PC-9 (cell line): ENCODE measurements around the gene LSR. TPM values are rescaled to one million over a fixed set of nuclear protein-coding genes. Genes with fewer than 3 reads are reported as not detected.
A peak's percentile ranks its signal among the peaks of the same experiment; 100 is the strongest.

Experiments used
- BruUV-seq: library from RNA; stranded (reverse); fragments of 400-500 nt; replicated peaks from 2 replicates; lab custom pipeline; 2021; lab: Mats Ljungman, UMichigan
- CTCF ChIA-PET: fragments of 300-600 bp; sonication (Branson Sonifier 250); formaldehyde crosslinking; loops from one replicate; lab custom pipeline; 2022; ENCODE audit warnings: antibody characterized with exemption; lab: Charles Lee
- POLR2A ChIA-PET: fragments of 300-600 bp; sonication (Branson Sonifier 250); formaldehyde crosslinking; loops from one replicate; lab custom pipeline; 2022; ENCODE audit warnings: antibody characterized with exemption; ENCODE audit not compliant: unreplicated experiment; lab: Charles Lee
- DNase-seq, 2 experiments: peaks; one replicate each; pipeline versions ENCODE4 v3.0.0 to v3.0.0-alpha.2; 2015 to 2022; ENCODE audit warnings: mixed read lengths in 1 of 2
- H2AFZ ChIP-seq: fragments of 200-600 bp; sonication (generic); 2 replicates; pipeline ENCODE4 v1.8.1; 2017; ENCODE audit warnings: antibody characterized with exemption
- H3F3A ChIP-seq: fragments of 200-600 bp; sonication (generic); 2 replicates; pipeline ENCODE4 v1.8.1; 2017; ENCODE audit warnings: antibody characterized with exemption, mild to moderate bottlenecking, low read depth; ENCODE audit not compliant: insufficient read depth
- H3K27ac ChIP-seq: fragments of 200-600 bp; sonication (generic); 2 replicates; pipeline ENCODE4 v1.6.1; 2016; ENCODE audit warnings: mixed run types
- H3K27me3 ChIP-seq: fragments of 200-600 bp; sonication (generic); 2 replicates; pipeline ENCODE4 v1.6.1; 2016; ENCODE audit warnings: low read depth, mixed run types; ENCODE audit not compliant: insufficient read depth
- H3K36me3 ChIP-seq: fragments of 200-600 bp; sonication (generic); 2 replicates; pipeline ENCODE4 v1.6.1; 2016; ENCODE audit warnings: low read depth, mixed run types
- H3K4me1 ChIP-seq: fragments of 200-600 bp; sonication (generic); replicated peaks from 2 replicates; pipeline ENCODE4 v1.6.1; 2016; ENCODE audit warnings: mixed run types; ENCODE audit not compliant: insufficient read depth
- H3K4me2 ChIP-seq: fragments of 200-600 bp; sonication (generic); 2 replicates; pipeline ENCODE4 v1.6.1; 2017; ENCODE audit warnings: mixed run types
- H3K4me3 ChIP-seq: fragments of 200-600 bp; sonication (generic); 2 replicates; pipeline ENCODE4 v1.6.1; 2016; ENCODE audit warnings: mixed run types
- H3K79me2 ChIP-seq: fragments of 200-600 bp; sonication (generic); 2 replicates; pipeline ENCODE4 v1.6.1; 2017; ENCODE audit warnings: low read depth, mixed run types
- H3K9me2 ChIP-seq: fragments of 200-600 bp; sonication (generic); 2 replicates; pipeline ENCODE4 v1.8.1; 2017; ENCODE audit warnings: mild to moderate bottlenecking; ENCODE audit not compliant: insufficient read depth
- H3K9me3 ChIP-seq: fragments of 200-600 bp; sonication (generic); 2 replicates; pipeline ENCODE4 v1.8.1; 2016; ENCODE audit warnings: low read depth; ENCODE audit not compliant: insufficient read depth
- H4K20me1 ChIP-seq: fragments of 200-600 bp; sonication (generic); 2 replicates; pipeline ENCODE4 v1.8.1; 2017; ENCODE audit not compliant: insufficient read depth
- EZH2 ChIP-seq: fragments of 200-600 bp; sonication (generic); IDR thresholded peaks from 2 replicates; pipeline ENCODE4 v1.8.0; 2017; ENCODE audit warnings: antibody characterized with exemption, low read depth
- intact Hi-C: fragments of 100-400 bp; cut with micrococcal nuclease; formaldehyde crosslinking; loops from one replicate; pipeline ENCODE4 v1.10.0; 2022; ENCODE audit not compliant: unreplicated experiment
- total RNA-seq: library from RNA; stranded (reverse); gene quantifications from 2 replicates; pipeline ENCODE4 v1.2.3, GENCODE V29; 2021
- TF ChIP-seq, protein P1 (sequence below): fragments of 200-600 bp; sonication (generic); conservative IDR thresholded peaks from 2 replicates; pipeline ENCODE4 v1.6.1; 2017; ENCODE audit warnings: mixed run types, antibody characterized with exemption, mild to moderate bottlenecking, moderate library complexity

LSR gene
- total RNA-seq, 1 experiment from 2014 or later, result 145 TPM

DNA sequence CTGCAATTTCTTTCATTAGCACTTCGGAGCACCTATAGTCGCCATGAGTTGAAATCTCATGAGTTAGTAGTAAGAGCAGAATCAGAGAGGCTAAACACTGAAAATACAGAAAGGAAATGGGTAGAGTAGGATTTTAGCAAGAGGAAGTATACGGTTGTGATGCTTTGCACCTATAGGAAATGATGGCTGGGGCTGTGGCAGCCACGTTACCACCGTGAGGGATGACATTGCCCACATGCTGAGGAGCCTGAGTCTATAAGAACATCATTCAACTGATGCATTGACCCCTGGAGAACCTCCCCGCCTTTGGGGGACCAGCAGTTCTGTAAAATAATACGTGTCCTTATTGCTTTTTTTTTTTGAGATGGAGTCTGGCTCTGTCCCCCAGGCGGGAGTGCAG is 40.7 kb upstream of the LSR start:
- peak overlapping the region; percentile 59; the same call in 1 of the 2 replicates for H3K4me2 ChIP-seq
- 0 out of 2 replicates have a peak overlapping the region, but pooled peaks have one; percentile 58 for H3K27ac ChIP-seq
- POLR2A ChIA-PET, result interaction anchor here (0.6 kb wide), 1 partner anchor 46 kb away, joined by 5 read pairs; no protein-coding TSS in a partner anchor
- H3K9me3 ChIP-seq, result no peaks in the 10 kb centered on the region
- H3K4me1 ChIP-seq, result peaks cover 18% of the 10 kb centered on the region
- no peak overlapping the region for H2AFZ ChIP-seq
- no peak for DNase-seq
- H4K20me1 ChIP-seq, result no peaks in the 10 kb centered on the region
- CTCF ChIA-PET, result no interaction called here
- H3K27me3 ChIP-seq, result no peaks in the 10 kb centered on the region
- peaks cover 22% of the 10 kb centered on the region for H3F3A ChIP-seq
- intact Hi-C loops, result no loop called here
- no TSS peak for BruUV-seq
- H3K79me2 ChIP-seq, result no peaks in the 10 kb centered on the region
- no peak for TF ChIP-seq EZH2
- TF ChIP-seq, protein P1, sequence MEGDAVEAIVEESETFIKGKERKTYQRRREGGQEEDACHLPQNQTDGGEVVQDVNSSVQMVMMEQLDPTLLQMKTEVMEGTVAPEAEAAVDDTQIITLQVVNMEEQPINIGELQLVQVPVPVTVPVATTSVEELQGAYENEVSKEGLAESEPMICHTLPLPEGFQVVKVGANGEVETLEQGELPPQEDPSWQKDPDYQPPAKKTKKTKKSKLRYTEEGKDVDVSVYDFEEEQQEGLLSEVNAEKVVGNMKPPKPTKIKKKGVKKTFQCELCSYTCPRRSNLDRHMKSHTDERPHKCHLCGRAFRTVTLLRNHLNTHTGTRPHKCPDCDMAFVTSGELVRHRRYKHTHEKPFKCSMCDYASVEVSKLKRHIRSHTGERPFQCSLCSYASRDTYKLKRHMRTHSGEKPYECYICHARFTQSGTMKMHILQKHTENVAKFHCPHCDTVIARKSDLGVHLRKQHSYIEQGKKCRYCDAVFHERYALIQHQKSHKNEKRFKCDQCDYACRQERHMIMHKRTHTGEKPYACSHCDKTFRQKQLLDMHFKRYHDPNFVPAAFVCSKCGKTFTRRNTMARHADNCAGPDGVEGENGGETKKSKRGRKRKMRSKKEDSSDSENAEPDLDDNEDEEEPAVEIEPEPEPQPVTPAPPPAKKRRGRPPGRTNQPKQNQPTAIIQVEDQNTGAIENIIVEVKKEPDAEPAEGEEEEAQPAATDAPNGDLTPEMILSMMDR, result no peak
- H3K36me3 ChIP-seq, result no peaks in the 10 kb centered on the region
- no peaks in the 10 kb centered on the region for H3K9me2 ChIP-seq
- H3K4me3 ChIP-seq, result no peak overlapping the region

DNA sequence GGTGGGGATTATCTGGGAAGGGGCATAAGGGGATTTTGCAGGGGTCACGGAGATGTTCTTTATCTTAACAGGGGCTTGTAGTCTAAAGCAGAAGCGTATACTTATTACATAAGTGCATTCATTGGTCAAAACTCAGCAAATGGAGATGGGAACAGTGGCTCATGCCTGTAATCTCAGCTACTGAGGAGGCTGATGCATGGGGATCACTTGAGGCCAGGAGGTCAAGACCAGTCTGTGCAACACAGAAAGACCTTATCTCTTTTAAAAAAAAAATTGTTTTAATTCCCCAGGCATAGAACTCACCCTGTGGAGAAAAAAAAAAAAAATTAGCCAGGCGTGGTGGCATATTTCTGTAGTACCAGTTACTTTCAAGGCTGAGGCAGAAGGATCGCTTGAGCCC is 39.2 kb upstream of the LSR start:
- Histone ChIP-seq H3K36me3 (no peaks in the 10 kb centered on the region), H3K4me1 (peaks cover 33% of the 10 kb centered on the region), H3K79me2 (no peaks in the 10 kb centered on the region), H4K20me1 (no peaks in the 10 kb centered on the region), H3K27me3 (no peaks in the 10 kb centered on the region), H3K9me3 (no peaks in the 10 kb centered on the region), H3F3A (peaks cover 37% of the 10 kb centered on the region), H2AFZ (no peak overlapping the region), H3K27ac (no peak overlapping the region), H3K9me2 (no peaks in the 10 kb centered on the region), H3K4me3 (no peak overlapping the region), H3K4me2 (no peak overlapping the region)
- ChIA-PET POLR2A (no interaction called here), CTCF (no interaction called here)
- DNase-seq, result no peak
- intact Hi-C loops, result no loop called here
- TF ChIP-seq, protein P1, result no peak
- TF ChIP-seq EZH2, result no peak
- no TSS peak for BruUV-seq

- H3K79me2 ChIP-seq, result no peaks in the 10 kb centered on the region
- no peak overlapping the region for H3K4me2 ChIP-seq
- no peak overlapping the region for H3K27ac ChIP-seq
- CTCF ChIA-PET, result no interaction called here
- no peak overlapping the region for H2AFZ ChIP-seq
- intact Hi-C loops, result no loop called here
- H3K9me2 ChIP-seq, result no peaks in the 10 kb centered on the region
- POLR2A ChIA-PET, result no interaction called here
- no peaks in the 10 kb centered on the region for H4K20me1 ChIP-seq
- no peaks in the 10 kb centered on the region for H3K9me3 ChIP-seq
- no peaks in the 10 kb centered on the region for H3K36me3 ChIP-seq
- no peaks in the 10 kb centered on the region for H3K27me3 ChIP-seq
- H3K4me3 ChIP-seq, result no peak overlapping the region
- no peak for TF ChIP-seq EZH2
- TF ChIP-seq, protein P1, result no peak
- no TSS peak for BruUV-seq
- H3F3A ChIP-seq, result peaks cover 39% of the 10 kb centered on the region
- H3K4me1 ChIP-seq, result peaks cover 44% of the 10 kb centered on the region
- no peak for DNase-seq
Observed at GRCh38 chr19:35211545-35212230, 37.1 kb upstream of the LSR start.
